GM20000 (cell line): ENCODE results near the gene ADNP2.

ENCODE experiments used
- DNase-seq: peaks from one replicate; pipeline ENCODE4 v3.0.0; 2012; ENCODE audit warnings: low spot score
- CTCF ChIP-seq: IDR thresholded peaks from 2 replicates; pipeline ENCODE4 v1.5.1; 2012; ENCODE audit warnings: mild to moderate bottlenecking, control low read depth; ENCODE audit errors: extremely low read depth, missing control alignments

Gene ADNP2

GRCh38 chr18:80178935-80179818 is 70.1 kb downstream of the ADNP2 start:
- DNase-seq: no peak
- no peak for TF ChIP-seq CTCF

- no peak for DNase-seq
- no peak for TF ChIP-seq CTCF
Observed at GRCh38 chr18:80179857-80180558, 70.9 kb downstream of the ADNP2 start.

- TF ChIP-seq CTCF: no peak
- DNase-seq: no peak
Observed at GRCh38 chr18:80180778-80181564, 71.9 kb downstream of the ADNP2 start.

GRCh38 chr18:80181642-80182461 is 72.8 kb downstream of the ADNP2 start:
- no peak for DNase-seq
- no peak for TF ChIP-seq CTCF

GRCh38 chr18:80182855-80183254 is 73.8 kb downstream of the ADNP2 start:
- TF ChIP-seq CTCF: no peak
- DNase-seq: no peak

- DNase-seq: no peak
- TF ChIP-seq CTCF: no peak
Observed at GRCh38 chr18:80183273-80184050, 74.4 kb downstream of the ADNP2 start.
